G401 (cell line): Measurements from ENCODE around the gene KTN1. TPM values are rescaled to one million over a fixed set of nuclear protein-coding genes. Genes with fewer than 3 reads are reported as not detected.

ENCODE experiments used
- DNase-seq: peaks from one replicate; pipeline ENCODE4 v3.0.0-alpha.2; 2015; ENCODE audit warnings: low spot score
- in situ Hi-C: cut with HindIII; loops from 2 replicates; pipeline ENCODE4 v1.10.0; 2016; ENCODE audit warnings: low sequenced_read_pairs, mixed read lengths
- total RNA-seq: library from RNA; depleted of rRNA; stranded (reverse); fragments of >200 nt; shearing (Covaris generic); gene quantifications from 2 replicates; pipeline ENCODE4 v1.2.3, GENCODE V29; 2014

KTN1 gene
- total RNA-seq, 1 experiment from 2014 or later: 132 TPM

DNA sequence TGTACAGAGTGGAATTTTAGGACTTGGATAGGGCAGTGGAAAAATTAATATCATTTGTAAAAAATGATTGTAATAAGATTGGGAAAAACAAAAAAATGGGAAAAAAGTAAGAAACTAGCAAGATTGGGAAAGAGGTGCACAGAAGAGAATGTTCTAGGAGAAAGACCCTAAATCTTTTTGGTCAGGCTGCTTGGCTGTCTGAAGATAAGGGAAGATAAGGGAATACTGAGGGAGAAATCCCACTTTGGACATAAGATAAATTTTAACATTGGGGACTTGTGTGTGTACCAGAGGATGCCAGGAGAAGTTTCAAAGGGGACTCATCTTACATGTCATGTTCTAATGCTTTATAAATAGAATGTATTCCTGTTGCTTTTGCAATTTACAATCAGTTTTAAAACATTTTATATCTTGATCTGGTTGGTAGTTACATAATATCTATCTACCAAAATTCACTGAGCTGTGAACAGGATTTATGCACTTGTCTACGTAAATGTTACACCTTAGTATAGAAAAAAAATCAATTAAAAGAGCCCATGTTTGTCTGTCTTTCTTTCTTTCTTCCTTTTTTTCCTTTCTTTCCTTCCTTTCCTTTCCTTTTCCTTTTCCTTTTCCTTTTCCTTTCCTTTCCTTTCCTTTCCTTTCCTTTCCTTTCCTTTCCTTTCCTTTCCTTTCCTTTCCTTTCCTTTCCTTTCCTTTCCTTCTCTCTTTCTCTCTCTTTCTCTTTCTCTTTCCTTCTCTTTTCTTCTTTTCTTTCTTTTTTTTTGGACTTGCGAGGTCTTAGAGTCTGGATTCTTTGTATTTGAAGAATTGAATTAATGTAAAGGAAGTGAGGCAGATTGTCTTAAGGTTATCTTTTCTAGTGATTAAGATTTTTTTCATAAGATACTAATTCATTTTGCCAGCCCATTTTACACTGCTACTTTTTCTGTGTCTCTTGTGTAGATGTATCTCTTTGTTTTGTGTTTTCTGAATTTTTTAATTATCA, 66.1 kb downstream of the KTN1 start:
- no peak for DNase-seq
- in situ Hi-C loops: no loop called here

DNA sequence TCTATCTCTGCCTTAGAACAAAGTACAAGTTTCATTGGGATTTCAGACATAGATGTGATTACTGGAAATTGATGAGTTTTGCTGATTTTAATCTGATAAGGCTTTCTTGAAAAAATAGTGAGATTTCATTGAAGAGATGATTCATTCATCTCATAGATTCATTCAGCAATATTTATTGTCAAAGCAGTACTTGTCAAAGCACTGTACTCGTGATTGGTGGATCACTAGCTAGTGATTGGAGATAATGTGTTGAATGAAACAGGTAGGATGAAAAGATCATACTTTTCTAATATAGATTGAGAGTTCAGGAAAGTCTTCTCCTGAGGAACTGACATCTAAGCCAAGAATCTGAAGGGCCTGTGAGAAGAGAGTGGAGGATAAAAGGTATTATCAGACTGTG, 71.0 kb downstream of the KTN1 start:
- in situ Hi-C loops: no loop called here

DNA sequence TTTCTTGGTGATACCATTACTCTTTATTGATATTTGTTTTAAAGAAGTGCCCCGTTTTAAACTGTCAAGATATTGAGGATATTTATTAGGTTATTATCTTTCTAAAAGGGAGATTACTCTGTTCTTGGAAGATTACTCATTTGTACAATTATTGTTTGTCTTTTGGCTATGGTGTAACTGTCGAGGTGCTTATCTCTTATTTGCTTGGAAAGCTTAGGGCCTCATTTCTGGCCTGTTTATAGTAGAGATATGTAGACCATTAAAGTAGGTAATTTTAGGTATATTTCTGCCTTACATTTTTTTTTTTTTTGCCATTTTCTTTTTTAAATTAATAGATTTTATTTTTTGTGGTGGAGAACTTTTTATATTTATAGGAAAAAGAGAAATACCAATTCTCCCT, 74.2 kb downstream of the KTN1 start:
- DNase-seq: no peak
- in situ Hi-C loops: no loop called here

More for the DNA sequence above, 71.0 kb downstream of the KTN1 start:
- DNase-seq: no peak

DNA sequence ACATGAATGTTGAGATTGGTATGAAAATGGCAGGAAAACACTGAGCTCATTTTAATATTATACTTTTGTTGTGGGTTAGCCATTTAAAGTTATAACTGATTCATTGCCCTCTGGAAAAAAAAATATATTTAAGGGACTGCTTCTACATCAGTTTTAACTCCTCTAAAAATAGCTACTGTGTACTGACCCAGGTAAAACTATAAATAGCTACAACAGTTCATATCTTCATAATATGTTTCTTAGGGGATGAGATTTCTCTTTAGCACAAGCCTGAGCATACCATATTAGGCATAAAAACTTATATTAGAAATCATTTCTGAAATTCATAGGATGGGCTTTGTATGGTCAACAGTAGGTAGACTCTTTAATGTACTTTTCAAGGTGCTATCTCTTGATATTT, 81.0 kb downstream of the KTN1 start:
- in situ Hi-C loops: no loop called here
- no peak for DNase-seq

DNA sequence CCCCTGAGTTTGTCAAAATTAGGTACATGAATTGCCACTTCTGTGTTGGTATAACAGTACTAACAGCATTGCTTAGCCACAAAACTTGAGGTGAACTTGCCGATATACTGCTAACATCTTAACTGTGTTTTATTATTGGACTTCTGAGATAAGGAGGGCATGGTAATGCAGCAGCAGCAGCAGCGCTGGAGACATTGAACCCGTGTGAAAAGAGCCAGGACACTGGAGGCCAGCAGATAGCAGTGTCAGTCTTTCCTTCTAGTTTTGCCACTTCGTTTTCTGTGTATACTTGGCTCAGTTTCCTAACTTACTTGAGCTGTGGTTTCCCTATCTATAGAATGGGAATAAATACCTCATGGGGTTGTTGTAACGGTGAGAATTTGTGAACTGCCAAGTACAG, 82.7 kb downstream of the KTN1 start:
- no peak for DNase-seq
- in situ Hi-C loops: no loop called here

DNA sequence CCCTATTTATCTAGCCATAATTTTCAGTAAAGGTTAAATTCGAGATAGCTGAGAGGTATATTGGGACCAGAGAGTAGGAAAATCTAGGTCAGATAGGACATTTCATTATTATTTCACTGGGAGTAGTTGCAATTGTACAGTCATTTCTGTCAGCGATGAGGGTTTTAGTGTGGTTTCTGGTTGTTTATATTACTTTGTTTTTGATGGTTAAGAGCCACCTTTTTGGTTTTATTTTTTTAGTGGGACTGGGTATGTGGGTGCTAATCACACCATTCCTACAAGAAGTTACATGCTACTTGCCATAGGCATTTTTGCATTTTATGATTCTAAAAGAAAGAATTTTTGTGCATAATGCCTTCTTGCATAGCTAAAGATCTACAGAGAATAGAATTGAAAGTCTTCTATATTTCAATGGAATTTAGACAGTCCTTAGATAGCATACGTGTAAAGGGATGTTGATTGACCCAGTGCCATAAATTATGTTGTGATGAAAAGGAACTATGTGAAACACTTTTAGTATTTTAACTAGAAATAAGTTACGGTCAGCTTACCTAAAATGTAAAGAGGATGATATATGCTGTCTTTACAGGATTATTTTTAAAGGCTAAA, 85.2 kb downstream of the KTN1 start:
- no peak for DNase-seq
- in situ Hi-C loops: no loop called here

DNA sequence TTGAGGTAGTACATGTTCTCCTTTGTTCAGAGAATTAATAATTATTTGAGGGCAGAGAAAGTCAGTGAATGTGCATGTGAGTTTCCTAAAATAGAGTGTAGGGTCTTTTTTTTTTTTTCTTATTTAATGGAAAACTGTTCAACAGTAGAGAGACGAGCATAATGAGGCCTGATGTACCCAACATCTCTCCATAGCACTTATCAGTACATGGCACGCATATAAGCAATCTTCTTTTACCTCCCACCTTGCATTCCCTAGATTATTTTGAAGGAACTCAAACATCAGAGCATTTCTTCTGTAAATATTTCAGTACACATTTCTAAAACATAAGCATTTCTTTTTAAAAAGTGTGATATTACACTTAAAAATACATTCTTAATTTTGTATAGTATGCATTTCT, 87.8 kb downstream of the KTN1 start:
- DNase-seq: no peak
- in situ Hi-C loops: no loop called here

DNA sequence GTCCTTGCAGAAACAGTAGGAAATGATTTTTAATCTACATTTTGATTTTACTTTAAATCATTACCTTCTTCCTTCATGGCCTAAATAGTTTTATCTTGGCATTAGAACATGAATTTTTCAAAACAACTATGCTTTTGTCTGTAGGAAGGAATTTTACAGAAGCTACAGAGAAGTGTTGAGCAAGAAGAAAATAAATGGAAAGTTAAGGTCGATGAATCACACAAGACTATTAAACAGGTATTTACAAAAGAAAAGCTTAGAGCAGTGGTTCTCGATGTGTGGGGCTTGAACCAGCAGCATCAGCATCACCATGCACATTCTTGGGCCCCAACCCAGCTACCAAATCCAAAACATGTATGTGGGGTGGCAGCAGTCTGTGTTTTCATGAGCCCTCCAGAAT, 91.6 kb downstream of the KTN1 start:
- in situ Hi-C loops: no loop called here
- no peak for DNase-seq

DNA sequence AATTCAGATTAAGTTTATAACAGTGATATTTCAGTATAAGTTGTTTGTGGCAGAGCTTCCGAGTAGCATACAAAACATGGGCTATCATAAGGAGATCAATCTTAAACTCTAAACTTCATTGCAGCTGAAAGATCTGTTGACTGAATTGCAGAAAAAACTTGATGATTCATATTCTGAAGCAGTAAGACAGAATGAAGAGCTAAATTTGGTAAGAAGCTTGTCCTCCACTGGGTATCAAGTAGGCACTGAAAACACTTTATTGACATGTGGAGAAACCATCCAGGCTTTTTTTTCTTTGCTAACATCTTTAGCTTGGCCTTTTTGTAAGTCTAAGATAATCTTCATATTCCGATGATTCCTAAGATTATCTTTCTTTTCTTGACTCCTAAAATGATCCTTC, 93.0 kb downstream of the KTN1 start:
- in situ Hi-C loops: no loop called here
- no peak for DNase-seq

DNA sequence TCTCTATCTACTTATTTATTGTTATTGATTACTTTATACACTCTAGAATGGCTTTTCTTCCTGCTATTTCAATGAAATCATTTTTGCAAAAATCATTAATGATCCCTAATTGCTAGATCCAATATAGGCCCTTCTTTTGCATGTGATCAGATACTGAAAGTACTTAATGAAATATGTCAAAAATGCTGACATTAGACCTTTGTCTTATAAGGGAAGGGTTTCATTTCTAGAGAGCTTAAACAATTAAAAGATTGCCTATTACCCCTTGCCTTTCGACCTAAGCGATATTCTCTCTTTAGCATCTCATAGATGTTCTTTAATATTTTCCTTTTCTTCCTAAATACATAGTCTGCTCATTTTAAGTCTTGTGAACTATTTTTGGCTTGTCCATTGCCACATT, 101.1 kb downstream of the KTN1 start:
- in situ Hi-C loops: no loop called here

DNA sequence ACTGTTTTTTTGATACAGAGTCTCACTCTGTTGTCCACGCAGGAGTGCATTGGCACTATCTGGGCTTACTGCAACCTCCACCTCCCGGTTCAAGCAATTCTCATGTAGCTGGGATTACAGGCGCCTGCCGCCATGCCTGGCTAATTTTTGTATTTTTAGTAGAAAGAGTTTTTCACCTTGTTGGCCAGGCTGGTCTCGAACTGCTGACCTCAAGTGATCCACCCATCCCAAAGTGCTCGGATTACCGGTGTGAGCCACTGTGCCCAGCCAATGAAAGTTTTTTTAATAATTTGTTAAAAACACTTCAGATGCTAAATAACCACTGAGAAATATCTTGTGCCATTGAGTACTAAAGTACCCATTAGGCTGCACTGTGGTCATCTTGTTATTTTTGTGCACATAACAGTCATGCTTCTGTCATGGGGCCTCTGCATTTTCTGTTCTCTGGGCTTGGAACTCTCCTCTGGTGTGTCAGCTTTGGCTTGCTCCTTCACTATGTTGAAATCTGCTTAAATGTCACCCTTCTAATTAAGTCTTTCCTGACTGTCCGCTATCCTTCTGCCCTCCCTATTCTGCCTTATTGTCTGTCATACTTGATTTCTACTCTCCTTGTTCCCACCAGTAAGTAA, 105.1 kb downstream of the KTN1 start:
- in situ Hi-C loops: no loop called here
- DNase-seq: no peak

More for the DNA sequence above, 101.1 kb downstream of the KTN1 start:
- DNase-seq: no peak

DNA sequence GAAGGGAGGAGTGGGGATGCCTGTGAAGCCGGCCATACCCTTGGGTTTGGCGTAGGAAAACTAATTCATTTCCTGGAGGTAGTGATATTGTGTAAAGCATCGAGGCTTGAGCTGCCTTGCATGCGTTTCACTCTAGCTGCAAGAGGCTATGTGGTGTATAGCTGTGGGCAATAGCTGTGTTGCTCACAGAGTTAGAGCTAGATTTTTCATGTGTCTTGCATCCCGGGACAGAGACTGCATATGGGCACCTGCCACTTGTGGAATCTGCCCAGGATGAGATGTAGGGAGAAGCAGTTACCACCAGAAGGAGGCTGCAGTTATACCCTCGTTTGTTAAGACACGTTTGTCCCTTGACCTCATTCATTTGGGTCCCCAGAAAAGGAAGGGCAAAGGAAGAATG, 106.7 kb downstream of the KTN1 start:
- in situ Hi-C loops: no loop called here
- DNase-seq: no peak

DNA sequence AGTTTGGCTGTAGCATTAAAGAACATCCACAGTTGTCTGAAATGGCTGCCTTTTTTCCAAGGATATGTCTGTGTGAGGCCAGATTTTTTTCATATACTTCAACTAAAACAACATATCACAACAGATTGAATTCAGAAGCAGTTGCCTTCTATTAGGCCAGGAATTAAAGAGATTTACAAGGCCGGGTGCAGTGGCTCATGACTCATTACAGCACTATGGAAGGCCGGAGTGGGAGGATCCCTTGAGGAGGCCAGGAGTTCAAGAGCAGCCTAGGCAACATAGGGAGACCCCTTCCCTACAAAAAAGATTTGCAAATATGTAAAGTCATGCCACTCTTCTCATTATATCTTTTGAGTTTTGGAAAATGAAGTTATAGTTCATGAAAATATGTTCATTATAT, 108.6 kb downstream of the KTN1 start:
- in situ Hi-C loops: no loop called here
- DNase-seq: no peak

DNA sequence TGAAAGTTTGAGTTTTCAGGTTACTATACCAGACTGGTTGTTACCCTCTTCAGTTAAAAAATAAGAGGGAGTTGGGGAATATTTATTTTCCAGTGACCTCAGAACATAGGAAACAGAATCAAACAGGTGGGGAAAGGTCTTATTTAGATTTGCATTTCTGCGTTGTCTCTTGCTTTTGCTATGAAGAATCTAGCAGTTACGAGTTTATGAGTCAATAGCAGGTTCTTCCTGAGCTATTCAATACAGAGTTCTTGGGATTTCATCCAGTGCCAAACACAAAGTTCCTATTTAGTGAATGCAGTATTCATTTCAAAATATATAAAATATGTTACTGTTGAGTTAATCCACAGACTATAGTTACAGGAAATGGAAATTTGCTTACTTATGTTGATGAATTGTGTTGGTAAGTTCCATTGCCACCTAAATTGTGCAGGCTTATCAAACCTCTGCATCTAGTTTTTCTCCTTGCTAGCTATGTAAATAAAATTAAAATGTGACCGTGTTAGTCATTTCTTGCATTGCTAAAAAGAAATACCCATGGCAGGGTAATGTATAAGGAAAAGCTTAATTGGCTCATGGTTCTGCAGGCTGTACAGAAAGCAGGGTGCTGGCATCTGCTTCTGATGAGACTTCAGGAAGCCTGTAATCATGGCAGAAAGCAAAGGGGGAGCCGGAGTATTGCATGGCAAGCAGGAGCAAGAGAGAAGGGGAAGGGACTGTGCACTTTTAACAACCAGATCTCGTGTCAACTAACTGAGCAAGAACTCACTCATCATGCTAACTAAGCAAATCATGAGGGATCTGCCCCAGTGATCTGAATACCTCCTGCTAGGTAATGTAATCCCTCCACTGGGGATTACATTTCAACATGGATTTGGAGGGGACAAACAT, 110.2 kb downstream of the KTN1 start:
- in situ Hi-C loops: no loop called here
- DNase-seq: no peak

DNA sequence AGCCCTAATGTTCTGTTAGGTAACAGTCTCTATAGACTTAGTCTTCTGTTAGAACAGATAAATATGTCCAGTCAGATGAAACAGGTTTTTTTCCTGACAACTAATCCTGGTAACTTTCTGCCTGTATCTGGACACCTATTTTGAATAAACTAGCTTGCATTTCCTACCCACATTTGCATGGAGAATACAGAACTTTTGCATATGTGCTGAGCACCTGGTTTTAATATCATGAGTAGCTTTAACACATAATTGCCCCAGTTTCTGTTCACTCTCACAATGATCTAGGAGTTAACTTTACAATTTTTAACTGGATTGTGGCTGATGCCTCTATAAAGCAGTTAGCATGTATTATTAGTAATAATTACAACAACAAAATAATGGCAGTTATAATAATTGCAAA, 111.7 kb downstream of the KTN1 start:
- no peak for DNase-seq

DNA sequence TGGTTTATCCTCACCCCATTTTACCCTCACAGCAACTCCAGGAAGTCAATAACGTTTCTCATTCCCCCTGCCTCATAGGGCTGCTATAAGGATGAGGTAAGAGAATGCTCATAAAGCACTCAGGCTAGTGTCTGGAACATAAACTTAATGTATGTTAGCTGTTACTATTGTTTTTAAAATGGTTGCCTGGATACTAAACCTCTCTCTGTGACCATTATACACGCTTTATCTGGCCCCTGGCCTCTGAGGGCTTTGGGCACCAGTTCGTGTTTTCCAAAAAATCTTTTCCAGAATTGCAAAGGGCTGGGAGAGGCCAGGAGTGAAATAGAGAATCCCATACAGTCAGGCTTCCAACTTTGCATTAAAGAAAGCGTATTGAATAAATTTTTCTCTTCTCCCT, 113.9 kb downstream of the KTN1 start:
- in situ Hi-C loops: no loop called here

More for the DNA sequence above, 111.7 kb downstream of the KTN1 start:
- in situ Hi-C loops: no loop called here

DNA sequence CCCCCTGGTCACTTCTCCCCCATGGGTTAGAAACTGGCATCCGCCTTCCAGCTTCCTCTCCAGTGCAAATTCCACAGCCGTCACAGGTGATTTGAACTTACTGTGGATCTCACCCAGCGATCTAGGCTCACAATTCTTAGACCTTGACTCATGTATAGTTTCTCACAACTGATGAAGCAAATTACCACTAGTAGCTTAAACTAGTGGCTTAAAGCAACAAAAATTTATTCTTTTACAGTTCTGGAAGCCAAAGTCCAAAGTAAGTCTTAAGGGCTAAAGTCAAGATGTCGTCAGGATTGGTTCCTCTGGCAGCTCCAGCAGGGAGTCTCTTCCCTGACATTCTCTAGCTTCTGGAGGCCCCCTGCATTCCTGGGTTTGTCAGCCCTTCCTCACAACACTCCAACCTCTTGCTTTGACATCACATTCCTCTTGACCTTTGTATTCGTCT, 117.4 kb downstream of the KTN1 start:
- no peak for DNase-seq
- in situ Hi-C loops: no loop called here

More for the DNA sequence above, 113.9 kb downstream of the KTN1 start:
- no peak for DNase-seq

DNA sequence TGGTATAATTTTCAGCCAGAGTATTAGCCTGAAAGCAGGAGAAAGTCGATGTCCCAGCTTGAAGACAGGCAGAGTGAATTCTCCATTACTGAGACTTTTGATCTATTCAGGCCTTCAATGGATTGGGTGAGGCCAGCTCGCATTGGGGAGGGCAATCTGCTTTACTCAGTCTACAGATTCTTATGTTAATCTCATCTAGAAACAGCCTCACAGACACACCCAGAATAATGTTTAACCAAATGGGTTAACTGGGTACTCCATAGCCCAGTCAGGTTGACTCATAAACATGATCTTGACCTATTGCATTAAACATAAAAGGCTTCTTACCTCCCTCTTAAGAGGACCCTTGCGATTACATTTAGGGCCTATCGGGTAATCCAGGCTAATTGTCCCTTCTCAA, 118.0 kb downstream of the KTN1 start:
- no peak for DNase-seq
- in situ Hi-C loops: no loop called here
